Measurements from ENCODE around the gene AFAP1L1. TPM values are rescaled to one million over a fixed set of nuclear protein-coding genes. Genes with fewer than 3 reads are reported as not detected.

AFAP1L1 gene
- total and polyA plus RNA-seq, 3 donors from 2014 or later, result 10.4 to 12.6 (median 11.9) TPM

- DNase-seq, result no peak
- WGBS, 2 donors, result 92 to 99% methylated on average over 5 of the region's 5 CpGs
- Histone ChIP-seq H3K9me3 (no peaks in the 10 kb centered on the region), H3K36me3 (ENCODE audit: low read depth, missing control alignments) (no peaks in the 10 kb centered on the region), H3K4me1 (peaks cover 4% of the 10 kb centered on the region), H3K27me3 (no peaks in the 10 kb centered on the region), H3K4me3 (no peak overlapping the region), H3K27ac (no peak overlapping the region)
- intact Hi-C loops (cut with DNase I; ENCODE audit: low total_unique reads), result loop anchor here (10.0 kb wide), 1 partner anchor 229 kb away; the partner anchor contains the start of gene CSNK1A1
- TF ChIP-seq CTCF (IDR thresholded peaks at IDR 0.05) (no peak), POLR2A (IDR thresholded peaks at IDR 0.05) (no peak)
Observed at GRCh38 chr5:149325894-149326293, 54.2 kb downstream of the AFAP1L1 start.

- no peak overlapping the region for H3K4me3 ChIP-seq
- 85 to 86% methylated on average over 3 of the region's 3 CpGs for WGBS, 2 donors
- no peaks in the 10 kb centered on the region for H3K27me3 ChIP-seq
- DNase-seq, result no peak
- no peaks in the 10 kb centered on the region for H3K4me1 ChIP-seq
- H3K27ac ChIP-seq, result no peak overlapping the region
- intact Hi-C loops (cut with DNase I; ENCODE audit: low total_unique reads), result loop anchor here (10.0 kb wide), 1 partner anchor 228 kb away; the partner anchor contains the start of gene CSNK1A1
- no peak for TF ChIP-seq CTCF (IDR thresholded peaks at IDR 0.05)
- TF ChIP-seq POLR2A (IDR thresholded peaks at IDR 0.05), result no peak
- H3K36me3 ChIP-seq (ENCODE audit: low read depth, missing control alignments), result no peaks in the 10 kb centered on the region
- H3K9me3 ChIP-seq, result no peaks in the 10 kb centered on the region
Observed at GRCh38 chr5:149326611-149327010, 55.0 kb downstream of the AFAP1L1 start.

DNA sequence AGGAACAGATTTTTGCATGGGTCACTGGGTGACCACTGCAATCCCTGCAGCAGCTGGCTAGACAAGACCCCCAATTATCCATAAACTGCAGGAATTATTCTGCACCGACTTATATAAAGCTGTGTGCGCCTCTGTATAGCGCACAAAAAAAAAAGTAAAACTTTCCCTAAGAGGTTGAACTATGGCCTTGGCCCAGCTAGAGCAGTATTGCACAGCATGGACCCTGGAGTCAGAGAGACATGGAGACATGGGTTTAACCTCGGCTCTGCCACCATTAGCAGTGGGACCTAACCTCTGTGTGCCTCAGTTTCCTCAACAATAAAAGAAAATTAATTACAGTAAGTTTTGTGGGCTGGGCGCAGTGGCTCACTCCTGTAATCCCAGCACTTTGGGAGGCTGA, 56.5 kb downstream of the AFAP1L1 start:
- no peak for DNase-seq
- 90 to 94% methylated on average over 5 of the region's 5 CpGs for WGBS, 2 donors
- TF ChIP-seq POLR2A (IDR thresholded peaks at IDR 0.05) (no peak), CTCF (IDR thresholded peaks at IDR 0.05) (no peak)
- intact Hi-C loops (cut with DNase I; ENCODE audit: low total_unique reads), result loop anchor here (10.0 kb wide), 1 partner anchor 227 kb away; the partner anchor contains the start of gene CSNK1A1
- no peaks in the 10 kb centered on the region for H3K27me3 ChIP-seq
- H3K9me3 ChIP-seq, result no peaks in the 10 kb centered on the region
- no peak overlapping the region for H3K27ac ChIP-seq
- no peaks in the 10 kb centered on the region for H3K4me1 ChIP-seq
- H3K36me3 ChIP-seq (ENCODE audit: low read depth, missing control alignments), result no peaks in the 10 kb centered on the region
- no peak overlapping the region for H3K4me3 ChIP-seq

DNA sequence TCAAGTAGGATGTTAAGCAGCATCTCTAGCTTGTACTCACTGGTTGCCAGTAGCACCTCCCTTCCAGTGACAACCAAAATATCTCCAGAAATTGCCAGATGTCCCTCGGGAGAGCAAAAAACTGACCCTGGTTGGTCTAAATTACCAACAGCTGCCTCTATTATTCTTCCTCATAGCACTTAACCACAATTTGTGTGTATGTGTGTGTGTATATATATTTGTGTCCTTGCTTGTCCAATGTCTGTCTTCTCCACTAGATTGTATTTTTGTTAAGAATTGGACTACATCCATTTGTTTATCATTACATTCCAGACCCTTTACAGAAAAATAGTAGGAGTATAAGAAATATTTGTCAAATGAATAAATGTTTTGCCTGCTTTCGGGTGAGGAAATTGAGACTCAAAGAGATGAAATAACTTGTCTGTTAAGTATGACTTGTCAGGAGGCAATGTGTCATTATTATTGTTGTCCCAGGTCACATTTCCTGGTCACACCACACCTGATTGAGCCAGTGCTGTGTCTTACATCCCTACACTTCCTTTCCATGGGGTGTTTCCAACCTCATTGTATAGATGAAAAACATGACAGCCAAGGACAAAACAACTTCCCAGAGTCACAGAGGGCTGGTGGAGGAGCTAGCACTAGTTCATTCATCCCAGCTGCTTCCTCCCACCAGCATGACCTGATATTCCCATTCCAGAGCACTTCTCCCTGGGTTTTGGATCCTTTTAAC, 62.2 kb downstream of the AFAP1L1 start:
- WGBS, 2 donors, result 77 to 90% methylated on average over 2 of the region's 2 CpGs
- DNase-seq, result no peak
- Histone ChIP-seq H3K9me3 (no peaks in the 10 kb centered on the region), H3K4me1 (no peaks in the 10 kb centered on the region), H3K27ac (no peak overlapping the region), H3K4me3 (no peak overlapping the region), H3K27me3 (no peaks in the 10 kb centered on the region), H3K36me3 (ENCODE audit: low read depth, missing control alignments) (no peaks in the 10 kb centered on the region)
- TF ChIP-seq CTCF (IDR thresholded peaks at IDR 0.05), result no peak
- TF ChIP-seq POLR2A (IDR thresholded peaks at IDR 0.05), result no peak
- intact Hi-C loops (cut with DNase I; ENCODE audit: low total_unique reads), result no loop called here

DNA sequence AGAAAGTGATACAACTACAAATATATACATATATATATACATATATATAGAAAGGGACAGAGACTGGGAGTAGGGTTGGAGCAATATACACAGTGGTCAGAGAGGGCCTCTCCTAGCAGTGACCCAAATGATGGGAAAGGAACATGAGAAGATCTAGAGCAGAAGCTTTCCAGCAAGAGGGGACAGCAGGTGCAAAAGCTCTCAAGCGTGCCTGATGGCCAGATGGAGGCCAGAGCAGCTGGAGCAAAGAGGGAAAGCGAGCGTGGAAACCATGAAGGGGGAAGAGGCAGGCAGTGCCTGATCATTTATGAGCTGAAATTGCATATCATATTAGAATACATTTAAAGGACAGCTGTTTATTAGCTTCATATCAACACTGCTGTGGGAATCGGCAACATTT, 66.1 kb downstream of the AFAP1L1 start:
- H3K4me1 ChIP-seq, result no peaks in the 10 kb centered on the region
- no peaks in the 10 kb centered on the region for H3K9me3 ChIP-seq
- no peak for DNase-seq
- TF ChIP-seq CTCF (IDR thresholded peaks at IDR 0.05) (no peak), POLR2A (IDR thresholded peaks at IDR 0.05) (no peak)
- no peak overlapping the region for H3K4me3 ChIP-seq
- no peaks in the 10 kb centered on the region for H3K27me3 ChIP-seq
- intact Hi-C loops (cut with DNase I; ENCODE audit: low total_unique reads), result no loop called here
- no peak overlapping the region for H3K27ac ChIP-seq
- whole genome bisulfite sequencing, 2 donors, result 92% methylated on average over 4 of the region's 4 CpGs
- no peaks in the 10 kb centered on the region for H3K36me3 ChIP-seq (ENCODE audit: low read depth, missing control alignments)
